Panc1 (cell line): Measurements from ENCODE around the gene FIBCD1. TPM values are rescaled to one million over a fixed set of nuclear protein-coding genes. Genes with fewer than 3 reads are reported as not detected.

ENCODE experiments used
- ATAC-seq: fragments of 200-7000 bp; cut with Tn5 transposase; 2 replicates; pipeline ENCODE4 v1.9.1; 2020; ENCODE audit warnings: mild to moderate bottlenecking, moderate library complexity
- BruUV-seq: library from RNA; stranded (reverse); fragments of 400-500 nt; replicated peaks from 2 replicates; lab custom pipeline; 2021; lab: Mats Ljungman, UMichigan
- CTCF ChIA-PET: fragments of 300-600 bp; sonication (Branson Sonifier 250); formaldehyde crosslinking; loops from one replicate; lab custom pipeline; 2022; ENCODE audit warnings: antibody characterized with exemption; lab: Charles Lee
- POLR2A ChIA-PET: fragments of 300-600 bp; sonication (Branson Sonifier 250); formaldehyde crosslinking; loops from one replicate; lab custom pipeline; 2022; ENCODE audit warnings: antibody characterized with exemption; lab: Charles Lee
- DNase-seq: peaks from one replicate; pipeline ENCODE4 v3.0.0-alpha.2; 2010; ENCODE audit warnings: low read depth, low spot score
- H3K27ac ChIP-seq: 2 replicates; pipeline ENCODE4 v1.5.1; 2011; ENCODE audit warnings: mild to moderate bottlenecking, low read length, inconsistent platforms
- H3K27me3 ChIP-seq: fragments of 200-500 bp; sonication (Bioruptor generic); 2 replicates; pipeline ENCODE4 v1.6.0; 2014; ENCODE audit warnings: low read length, inconsistent platforms; ENCODE audit not compliant: control insufficient read depth, insufficient read depth
- H3K36me3 ChIP-seq: fragments of 200-500 bp; sonication (Bioruptor generic); 2 replicates; pipeline ENCODE4 v1.5.1; 2014; ENCODE audit warnings: inconsistent platforms, mild to moderate bottlenecking, low read length, moderate library complexity; ENCODE audit not compliant: control insufficient read depth, insufficient read depth
- H3K4me1 ChIP-seq: 2 replicates; pipeline ENCODE4 v1.5.1; 2011; ENCODE audit warnings: inconsistent platforms, mild to moderate bottlenecking, low read length, moderate library complexity; ENCODE audit not compliant: control insufficient read depth, insufficient read depth
- H3K4me3 ChIP-seq, 2 experiments: 2 replicates each; pipeline ENCODE4 v1.5.1; 2011 to 2012; ENCODE audit warnings: low read depth in 2 of 2, low read length in 2 of 2, mild to moderate bottlenecking in 2 of 2, inconsistent platforms in 1 of 2, moderate library complexity in 1 of 2
- H3K9me3 ChIP-seq: fragments of 200-500 bp; sonication (Bioruptor generic); 2 replicates; pipeline ENCODE4 v1.5.1; 2014; ENCODE audit warnings: low read depth, mild to moderate bottlenecking, inconsistent platforms, low read length, moderate library complexity; ENCODE audit not compliant: control insufficient read depth, insufficient read depth
- POLR2AphosphoS5 ChIP-seq: IDR thresholded peaks from 2 replicates; pipeline ENCODE4 v1.6.1; 2012; ENCODE audit warnings: mild to moderate bottlenecking, low read depth, low read length, moderate library complexity
- REST ChIP-seq, 2 experiments: IDR thresholded peaks; 2 replicates each; pipeline ENCODE4 v1.6.1; 2011 to 2012; ENCODE audit warnings: low read depth in 2 of 2, control low read depth in 1 of 2, low read length in 1 of 2, mild to moderate bottlenecking in 1 of 2, moderate library complexity in 1 of 2; ENCODE audit not compliant: insufficient read depth in 1 of 2
- SIN3A ChIP-seq: IDR thresholded peaks from 2 replicates; pipeline ENCODE4 v1.6.1; 2012; ENCODE audit warnings: low read depth, mild to moderate bottlenecking, low read length, moderate library complexity, borderline replicate concordance; ENCODE audit not compliant: insufficient read depth
- TCF7L2 ChIP-seq: IDR thresholded peaks from 2 replicates; pipeline ENCODE4 v1.6.1; 2011; ENCODE audit warnings: mild to moderate bottlenecking, low read depth, low read length, inconsistent platforms
- in situ Hi-C: cut with HindIII; loops from 2 replicates; pipeline ENCODE4 v1.10.0; 2016; ENCODE audit warnings: low sequenced_read_pairs, low pct_unique_long_range_greater_than_20kb
- intact Hi-C: fragments of 100-400 bp; cut with micrococcal nuclease; formaldehyde crosslinking; loops from one replicate; pipeline ENCODE4 v1.10.0; 2022; ENCODE audit not compliant: unreplicated experiment
- total RNA-seq: library from RNA; stranded (reverse); gene quantifications from one replicate; pipeline ENCODE4 v1.2.1, GENCODE V29; 2021; ENCODE audit not compliant: unreplicated experiment
- TF ChIP-seq, protein P1 (sequence below): fragments of 450-650 bp; IDR thresholded peaks from 2 replicates; pipeline ENCODE4 v1.5.1; 2017; ENCODE audit warnings: mild to moderate bottlenecking

The FIBCD1 gene
- total RNA-seq, 1 experiment from 2014 or later = 16.3 TPM

- Histone ChIP-seq H3K27me3 (no peaks in the 10 kb centered on the region), H3K4me1 (no peaks in the 10 kb centered on the region), H3K9me3 (no peaks in the 10 kb centered on the region), H3K4me3 (no peak overlapping the region), H3K27ac (no peak overlapping the region), H3K36me3 (no peaks in the 10 kb centered on the region)
- no TSS peak for BruUV-seq
- intact Hi-C loops = no loop called here
- ATAC-seq = no peak
- CTCF ChIA-PET = no interaction called here
- TF ChIP-seq, protein P1, sequence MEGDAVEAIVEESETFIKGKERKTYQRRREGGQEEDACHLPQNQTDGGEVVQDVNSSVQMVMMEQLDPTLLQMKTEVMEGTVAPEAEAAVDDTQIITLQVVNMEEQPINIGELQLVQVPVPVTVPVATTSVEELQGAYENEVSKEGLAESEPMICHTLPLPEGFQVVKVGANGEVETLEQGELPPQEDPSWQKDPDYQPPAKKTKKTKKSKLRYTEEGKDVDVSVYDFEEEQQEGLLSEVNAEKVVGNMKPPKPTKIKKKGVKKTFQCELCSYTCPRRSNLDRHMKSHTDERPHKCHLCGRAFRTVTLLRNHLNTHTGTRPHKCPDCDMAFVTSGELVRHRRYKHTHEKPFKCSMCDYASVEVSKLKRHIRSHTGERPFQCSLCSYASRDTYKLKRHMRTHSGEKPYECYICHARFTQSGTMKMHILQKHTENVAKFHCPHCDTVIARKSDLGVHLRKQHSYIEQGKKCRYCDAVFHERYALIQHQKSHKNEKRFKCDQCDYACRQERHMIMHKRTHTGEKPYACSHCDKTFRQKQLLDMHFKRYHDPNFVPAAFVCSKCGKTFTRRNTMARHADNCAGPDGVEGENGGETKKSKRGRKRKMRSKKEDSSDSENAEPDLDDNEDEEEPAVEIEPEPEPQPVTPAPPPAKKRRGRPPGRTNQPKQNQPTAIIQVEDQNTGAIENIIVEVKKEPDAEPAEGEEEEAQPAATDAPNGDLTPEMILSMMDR = no peak
- TF ChIP-seq REST (IDR thresholded peaks at IDR 0.05; ENCODE audit: insufficient read depth in 1 of 2, low read depth in 2 of 2, low read length in 1 of 2) = no peak
- no peak for TF ChIP-seq SIN3A
- TF ChIP-seq TCF7L2 = no peak
- TF ChIP-seq POLR2AphosphoS5 = no peak
- DNase-seq = no peak
- in situ Hi-C loops = no loop called here
- POLR2A ChIA-PET = no interaction called here
Measured at GRCh38 chr9:130903194-130904069, 35.6 kb downstream of the FIBCD1 start.

DNA sequence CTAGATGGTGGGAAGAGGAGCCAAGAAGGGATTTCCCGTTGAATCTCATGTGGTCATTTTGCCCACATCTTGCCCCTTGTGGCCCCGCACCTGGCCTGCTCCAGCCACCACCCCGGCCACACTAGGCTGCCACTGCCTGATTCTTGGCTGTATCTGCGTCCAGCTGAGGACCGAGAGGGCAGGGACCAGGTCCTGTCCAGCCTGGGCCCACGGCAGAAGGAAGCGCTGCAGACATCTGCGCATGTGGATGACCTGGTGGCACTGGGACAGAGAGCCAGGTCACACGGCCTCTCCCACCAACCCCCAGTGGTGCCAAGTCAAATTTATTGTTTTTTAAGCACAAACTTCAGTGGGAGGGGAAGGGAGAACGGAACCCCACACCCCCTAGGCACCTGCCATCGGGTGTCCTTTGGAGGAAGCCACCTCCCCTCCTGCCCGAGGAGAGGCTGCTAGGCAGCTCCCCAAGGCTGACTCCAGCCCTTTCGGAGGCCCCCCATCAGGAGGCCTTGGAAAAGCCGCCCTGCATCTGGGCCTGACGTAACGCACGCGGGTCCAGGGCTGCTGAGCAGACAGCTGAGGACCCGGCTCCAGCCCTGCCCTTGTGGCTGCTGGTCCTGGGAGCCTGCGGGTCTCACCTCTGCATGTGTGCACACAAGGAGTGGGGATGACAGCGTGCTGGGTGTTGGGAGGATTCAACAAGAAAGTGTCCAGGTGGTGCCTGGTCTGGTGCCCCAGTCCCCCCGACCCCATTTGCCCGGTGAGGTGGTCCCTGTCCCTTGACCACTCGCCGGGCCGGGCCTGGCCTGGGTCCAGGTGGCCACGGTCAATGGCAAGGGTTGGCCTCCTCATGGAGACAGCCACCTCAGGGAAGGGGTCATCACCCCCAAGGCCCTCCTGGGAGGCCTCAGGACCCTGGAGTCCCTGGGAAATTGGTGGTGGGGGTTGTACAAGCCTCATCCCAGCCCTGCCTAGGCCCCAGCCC is 36.6 kb downstream of the FIBCD1 start:
- H3K9me3 ChIP-seq = no peaks in the 10 kb centered on the region
- H3K4me3 ChIP-seq = no peak overlapping the region
- H3K4me1 ChIP-seq = no peaks in the 10 kb centered on the region
- no peaks in the 10 kb centered on the region for H3K36me3 ChIP-seq
- ATAC-seq = no peak
- H3K27me3 ChIP-seq = no peaks in the 10 kb centered on the region
- intact Hi-C loops = no loop called here
- CTCF ChIA-PET = no interaction called here
- DNase-seq = no peak
- no peak overlapping the region for H3K27ac ChIP-seq
- POLR2A ChIA-PET = no interaction called here
- TF ChIP-seq TCF7L2 (no peak), SIN3A (no peak), POLR2AphosphoS5 (no peak)
- TF ChIP-seq, protein P1 = no peak
- BruUV-seq = no TSS peak
- in situ Hi-C loops = no loop called here
